HAP-1 (cell line): ENCODE data around the gene NCF1.
"Not testable (repeated sequence)": the region's sequence is repeated elsewhere in the genome, so short reads cannot be mapped to it uniquely, and the experiment has no call there.

ENCODE experiments used
- DNase-seq, 2 experiments: peaks; one replicate each; pipeline ENCODE4 v3.0.0-alpha.2; 2016 to 2020; ENCODE audit warnings: low spot score in 2 of 2
- H3K27me3 ChIP-seq: fragments of 250-450 bp; sonication (Bioruptor Pico); 2 replicates; pipeline ENCODE4 v1.5.1; 2020; ENCODE audit warnings: low read depth, mild to moderate bottlenecking, moderate library complexity
- H3K36me3 ChIP-seq: fragments of 250-450 bp; sonication (Bioruptor Pico); replicated peaks from 2 replicates; pipeline ENCODE4 v1.5.1; 2020; ENCODE audit warnings: mild to moderate bottlenecking
- H3K4me1 ChIP-seq: fragments of 250-450 bp; sonication (Bioruptor Pico); 2 replicates; pipeline ENCODE4 v1.5.1; 2020; ENCODE audit warnings: mild to moderate bottlenecking
- H3K4me3 ChIP-seq: fragments of 250-450 bp; sonication (Bioruptor Pico); 2 replicates; pipeline ENCODE4 v1.5.1; 2020; ENCODE audit warnings: mild to moderate bottlenecking, moderate library complexity
- H3K9me3 ChIP-seq: fragments of 250-450 bp; sonication (Bioruptor Pico); 2 replicates; pipeline ENCODE4 v1.5.1; 2020; ENCODE audit warnings: mild to moderate bottlenecking, moderate library complexity
- in situ Hi-C: fragments of 300-500 bp; cut with MboI; formaldehyde crosslinking; loops from 3 replicates; pipeline ENCODE4 v1.14.3; 2020; ENCODE audit warnings: low sequenced_read_pairs, inconsistent platforms, mixed read lengths

NCF1 gene

GRCh38 chr7:74821259-74821658 lies 47.4 kb downstream of the NCF1 start:
- H3K9me3 ChIP-seq, H3K36me3 ChIP-seq, H3K4me3 ChIP-seq, H3K27me3 ChIP-seq, H3K4me1 ChIP-seq, in situ Hi-C loops, DNase-seq: not testable (repeated sequence)

DNA sequence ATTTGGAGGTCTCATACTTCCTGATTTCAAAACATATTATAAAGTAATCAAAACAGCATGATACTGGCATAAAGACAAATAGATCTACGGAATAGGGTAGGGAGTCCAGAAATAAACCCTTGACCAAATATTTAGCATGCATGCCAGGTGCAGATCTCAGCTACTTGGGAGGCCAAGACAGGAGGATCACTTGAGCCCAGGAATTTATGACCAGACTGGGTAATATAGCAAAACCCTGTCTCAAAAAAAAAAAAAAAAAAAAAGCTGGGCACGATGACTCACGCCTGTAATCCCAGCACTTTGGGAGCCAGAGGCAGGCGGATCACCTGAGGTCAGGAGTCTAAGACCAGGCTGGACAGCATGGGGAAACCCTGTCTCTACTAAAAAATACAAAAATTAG lies 56.1 kb downstream of the NCF1 start:
- in situ Hi-C loops, H3K4me3 ChIP-seq, DNase-seq, H3K36me3 ChIP-seq, H3K27me3 ChIP-seq, H3K4me1 ChIP-seq, H3K9me3 ChIP-seq: not testable (repeated sequence)

DNA sequence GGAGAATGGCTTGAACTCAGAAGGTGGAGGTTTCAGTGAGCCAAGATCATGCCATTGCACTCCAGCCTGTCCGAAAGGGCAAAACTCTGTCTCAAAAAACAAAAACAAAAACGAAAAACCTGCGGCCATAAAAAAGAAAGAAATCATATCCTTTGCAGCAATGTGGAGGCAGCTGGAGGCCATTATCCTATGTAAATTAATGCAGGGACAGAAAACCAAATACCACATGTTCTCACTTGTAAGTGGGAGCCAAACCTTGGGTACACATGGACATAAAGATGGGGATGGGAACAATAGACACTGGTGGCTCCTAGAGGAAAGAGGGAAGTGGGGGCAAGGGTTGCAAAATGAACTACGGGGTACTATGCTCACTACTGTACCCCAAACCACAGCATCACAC lies 56.6 kb downstream of the NCF1 start:
- H3K36me3 ChIP-seq, DNase-seq, H3K27me3 ChIP-seq, in situ Hi-C loops, H3K4me1 ChIP-seq, H3K4me3 ChIP-seq, H3K9me3 ChIP-seq: not testable (repeated sequence)
